Activated CD4-positive, alpha-beta memory T cell treated with anti-CD3 and anti-CD28 coated beads for 36 hours (primary cell): ENCODE measurements around the gene FERMT2. TPM values are rescaled to one million over a fixed set of nuclear protein-coding genes. Genes with fewer than 3 reads are reported as not detected.

Experiments
- CTCF ChIA-PET: fragments of 350-600 bp; sonication (Branson Sonifier 250); formaldehyde crosslinking; loops from one replicate; lab custom pipeline; 2021; ENCODE audit warnings: antibody characterized with exemption, inconsistent platforms; lab: Charles Lee
- POLR2A ChIA-PET: fragments of 350-600 bp; sonication (Branson Sonifier 250); formaldehyde crosslinking; loops from one replicate; lab custom pipeline; 2021; ENCODE audit warnings: antibody characterized with exemption; lab: Charles Lee
- DNase-seq: peaks from one replicate; pipeline ENCODE4 v3.0.0-alpha.2; 2020
- H3K27ac Mint-ChIP-seq: one replicate; pipeline ENCODE4 v1.8.0; 2021; ENCODE audit warnings: mixed read lengths
- H3K27me3 Mint-ChIP-seq: one replicate; pipeline ENCODE4 v1.8.0; 2021; ENCODE audit warnings: mixed read lengths
- H3K36me3 Mint-ChIP-seq: one replicate; pipeline ENCODE4 v1.8.0; 2021; ENCODE audit warnings: mixed read lengths
- H3K4me1 Mint-ChIP-seq: one replicate; pipeline ENCODE4 v1.8.0; 2021; ENCODE audit warnings: low read depth, mixed read lengths
- H3K4me3 Mint-ChIP-seq: one replicate; pipeline ENCODE4 v1.8.0; 2021; ENCODE audit warnings: mild to moderate bottlenecking, mixed read lengths
- H3K9me3 Mint-ChIP-seq: one replicate; pipeline ENCODE4 v1.8.0; 2021; ENCODE audit warnings: mixed read lengths
- intact Hi-C: fragments of 100-400 bp; cut with micrococcal nuclease; formaldehyde crosslinking; loops from one replicate; pipeline ENCODE4 v1.15.1; 2023
- total RNA-seq, 2 experiments: library from RNA; stranded (reverse); gene quantifications; one replicate each; pipeline ENCODE4 v1.2.3, GENCODE V29; 2021

Gene FERMT2
- total RNA-seq, 2 experiments from 2014 or later, result 3.8 to 5.3 TPM

GRCh38 chr14:52891800-52892199, 59.0 kb downstream of the FERMT2 start:
- no peak for DNase-seq
- POLR2A ChIA-PET, result no interaction called here
- intact Hi-C loops, result no loop called here
- Mint-ChIP-seq H3K36me3 (no peaks in the 10 kb centered on the region), H3K9me3 (no peaks in the 10 kb centered on the region), H3K27me3 (no peaks in the 10 kb centered on the region), H3K4me1 (peaks cover 8% of the 10 kb centered on the region), H3K4me3 (no peak overlapping the region), H3K27ac (no peak overlapping the region)
- CTCF ChIA-PET, result no interaction called here

GRCh38 chr14:52888839-52889838, 61.7 kb downstream of the FERMT2 start:
- Mint-ChIP-seq H3K4me3 (no peak overlapping the region), H3K36me3 (no peaks in the 10 kb centered on the region), H3K27ac (no peak overlapping the region), H3K4me1 (no peaks in the 10 kb centered on the region), H3K9me3 (no peaks in the 10 kb centered on the region), H3K27me3 (no peaks in the 10 kb centered on the region)
- ChIA-PET POLR2A (no interaction called here), CTCF (interaction anchor here (0.6 to 1.9 kb wide), 3 partner anchors 72 to 1459 kb away, joined by 3 to 4 read pairs (median 3); no protein-coding TSS in a partner anchor)
- no peak for DNase-seq
- intact Hi-C loops, result no loop called here

GRCh38 chr14:52888159-52888558, 62.7 kb downstream of the FERMT2 start:
- ChIA-PET CTCF (interaction anchor here (0.6 to 1.9 kb wide), 2 partner anchors 73 to 602 kb away, joined by 3 to 4 read pairs; no protein-coding TSS in a partner anchor), POLR2A (no interaction called here)
- no peak for DNase-seq
- Mint-ChIP-seq H3K4me3 (no peak overlapping the region), H3K36me3 (no peaks in the 10 kb centered on the region), H3K9me3 (no peaks in the 10 kb centered on the region), H3K4me1 (no peaks in the 10 kb centered on the region), H3K27ac (no peak overlapping the region), H3K27me3 (no peaks in the 10 kb centered on the region)
- intact Hi-C loops, result no loop called here

GRCh38 chr14:52885230-52885629, 65.6 kb downstream of the FERMT2 start:
- intact Hi-C loops, result no loop called here
- Mint-ChIP-seq H3K36me3 (no peaks in the 10 kb centered on the region), H3K9me3 (no peaks in the 10 kb centered on the region), H3K27ac (no peak overlapping the region), H3K4me3 (no peak overlapping the region), H3K4me1 (no peaks in the 10 kb centered on the region), H3K27me3 (no peaks in the 10 kb centered on the region)
- no peak for DNase-seq
- ChIA-PET POLR2A (no interaction called here), CTCF (no interaction called here)

DNA sequence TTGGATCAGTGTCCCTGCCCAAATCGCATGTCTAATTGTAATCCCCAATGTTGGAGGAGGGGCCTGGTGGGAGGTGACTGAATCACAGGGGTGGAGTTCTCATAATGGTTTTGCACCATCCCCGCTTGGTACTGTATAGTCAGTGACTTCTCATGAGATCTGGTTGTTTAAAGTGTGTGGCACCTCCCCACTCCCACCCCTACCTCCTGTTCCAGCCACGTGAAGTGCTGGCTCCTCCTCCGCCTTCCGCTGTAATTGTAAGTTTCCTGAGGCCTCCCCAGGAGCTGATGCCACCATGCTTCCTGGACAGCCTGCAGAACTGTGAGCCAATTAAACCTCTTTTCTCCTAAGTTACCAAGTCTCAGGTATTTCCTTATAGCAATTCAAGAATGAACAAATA, 67.2 kb downstream of the FERMT2 start:
- no peak overlapping the region for H3K4me3 Mint-ChIP-seq
- no peaks in the 10 kb centered on the region for H3K27me3 Mint-ChIP-seq
- H3K36me3 Mint-ChIP-seq, result no peaks in the 10 kb centered on the region
- intact Hi-C loops, result no loop called here
- ChIA-PET CTCF (no interaction called here), POLR2A (no interaction called here)
- no peaks in the 10 kb centered on the region for H3K4me1 Mint-ChIP-seq
- H3K9me3 Mint-ChIP-seq, result no peaks in the 10 kb centered on the region
- DNase-seq, result no peak
- H3K27ac Mint-ChIP-seq, result no peak overlapping the region

DNA sequence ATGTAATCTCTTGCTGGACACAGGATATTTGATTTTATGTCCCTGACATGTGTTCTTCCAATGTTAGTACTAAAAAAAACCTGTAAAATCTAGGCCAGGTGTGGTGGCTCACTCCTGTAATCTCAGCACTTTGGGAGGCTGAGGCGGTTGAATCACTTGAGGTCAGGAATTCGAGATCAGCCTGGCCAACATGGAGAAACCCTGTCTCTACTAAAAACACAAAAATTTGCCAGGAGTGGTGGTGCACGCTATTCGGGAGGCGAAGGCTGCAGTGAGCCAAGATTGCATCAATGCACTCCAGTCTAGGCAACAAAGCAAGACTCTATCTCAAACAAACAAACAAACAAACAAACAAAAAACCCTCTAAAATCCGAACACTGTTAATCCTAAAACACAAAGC, 68.0 kb downstream of the FERMT2 start:
- CTCF ChIA-PET, result interaction anchor here (0.6 kb wide), 1 partner anchor 13 kb away, joined by 3 read pairs; no protein-coding TSS in a partner anchor
- Mint-ChIP-seq H3K9me3 (no peaks in the 10 kb centered on the region), H3K27ac (no peak overlapping the region), H3K36me3 (no peaks in the 10 kb centered on the region), H3K4me3 (no peak overlapping the region), H3K27me3 (no peaks in the 10 kb centered on the region), H3K4me1 (no peaks in the 10 kb centered on the region)
- intact Hi-C loops, result no loop called here
- DNase-seq, result no peak
- POLR2A ChIA-PET, result no interaction called here

- H3K9me3 Mint-ChIP-seq, result no peaks in the 10 kb centered on the region
- CTCF ChIA-PET, result no interaction called here
- no peak overlapping the region for H3K4me3 Mint-ChIP-seq
- H3K27ac Mint-ChIP-seq, result no peak overlapping the region
- no peaks in the 10 kb centered on the region for H3K27me3 Mint-ChIP-seq
- no peaks in the 10 kb centered on the region for H3K4me1 Mint-ChIP-seq
- no peaks in the 10 kb centered on the region for H3K36me3 Mint-ChIP-seq
- DNase-seq, result no peak
- intact Hi-C loops, result no loop called here
- POLR2A ChIA-PET, result no interaction called here
These were observed 70.9 kb downstream of the FERMT2 start for GRCh38 chr14:52879958-52880357.

DNA sequence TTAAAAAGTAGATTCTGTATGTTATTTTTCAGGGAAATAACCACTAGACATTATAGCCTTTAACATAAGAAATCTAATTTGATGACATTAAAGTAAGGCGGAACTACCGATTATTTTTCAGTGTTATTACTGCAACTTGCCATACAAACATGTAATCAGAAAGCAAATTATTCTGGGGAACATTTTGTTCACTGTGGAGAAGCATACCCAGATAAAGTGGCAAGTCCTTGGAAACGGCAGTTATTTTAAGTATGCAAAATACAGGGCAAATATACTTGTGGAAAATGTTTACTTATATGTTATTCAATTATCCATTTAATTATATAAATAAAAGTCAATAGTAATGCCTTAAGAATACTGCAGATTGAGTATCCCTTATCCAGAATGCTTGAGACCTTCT, 71.9 kb downstream of the FERMT2 start:
- ChIA-PET POLR2A (no interaction called here), CTCF (no interaction called here)
- Mint-ChIP-seq H3K4me3 (no peak overlapping the region), H3K27ac (no peak overlapping the region), H3K9me3 (no peaks in the 10 kb centered on the region), H3K27me3 (no peaks in the 10 kb centered on the region), H3K4me1 (no peaks in the 10 kb centered on the region), H3K36me3 (no peaks in the 10 kb centered on the region)
- intact Hi-C loops, result no loop called here
- DNase-seq, result no peak

DNA sequence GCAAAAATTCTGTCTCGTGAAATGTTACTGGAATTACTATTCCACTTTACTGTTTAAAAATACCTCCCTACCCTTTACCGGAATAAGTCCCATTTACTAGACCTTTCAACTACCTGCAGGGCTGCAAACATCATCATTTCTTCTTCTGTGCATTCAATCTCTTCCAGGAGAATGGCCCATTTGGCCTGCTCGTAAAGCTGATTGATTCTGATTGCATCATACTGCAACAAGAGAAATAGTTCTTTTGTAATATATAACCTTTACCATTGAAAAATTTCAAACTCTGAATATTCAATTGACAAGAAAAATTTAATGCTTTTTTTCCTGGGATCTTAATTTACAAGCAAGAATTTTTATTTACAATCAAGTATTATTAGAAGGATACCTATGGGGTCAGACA, 72.4 kb downstream of the FERMT2 start:
- Mint-ChIP-seq H3K27ac (no peak overlapping the region), H3K4me3 (no peak overlapping the region), H3K27me3 (no peaks in the 10 kb centered on the region), H3K4me1 (no peaks in the 10 kb centered on the region), H3K9me3 (no peaks in the 10 kb centered on the region), H3K36me3 (no peaks in the 10 kb centered on the region)
- POLR2A ChIA-PET, result no interaction called here
- DNase-seq, result no peak
- CTCF ChIA-PET, result no interaction called here
- intact Hi-C loops, result no loop called here

DNA sequence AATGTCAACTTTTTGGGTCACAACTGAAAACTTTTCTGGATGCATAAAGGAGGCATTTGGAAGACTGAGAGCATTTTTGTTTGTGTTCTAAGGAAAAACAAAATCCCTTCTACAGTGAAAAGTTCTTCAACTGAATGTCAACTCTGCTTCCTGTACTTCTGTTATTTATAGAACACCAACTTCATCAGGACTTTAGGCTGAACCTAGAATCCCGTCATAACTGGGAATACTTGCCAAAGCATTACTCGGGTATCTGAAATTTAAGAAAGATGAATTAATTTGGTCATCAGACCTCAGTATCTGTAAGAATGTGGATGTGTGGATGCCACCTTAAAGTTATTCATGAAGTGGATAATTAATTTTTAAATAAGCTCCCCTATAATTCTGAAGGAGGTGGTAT, 73.2 kb downstream of the FERMT2 start:
- Mint-ChIP-seq H3K9me3 (no peaks in the 10 kb centered on the region), H3K4me1 (no peaks in the 10 kb centered on the region), H3K27ac (no peak overlapping the region), H3K4me3 (no peak overlapping the region), H3K36me3 (no peaks in the 10 kb centered on the region), H3K27me3 (no peaks in the 10 kb centered on the region)
- DNase-seq, result no peak
- intact Hi-C loops, result no loop called here
- CTCF ChIA-PET, result no interaction called here
- POLR2A ChIA-PET, result no interaction called here

DNA sequence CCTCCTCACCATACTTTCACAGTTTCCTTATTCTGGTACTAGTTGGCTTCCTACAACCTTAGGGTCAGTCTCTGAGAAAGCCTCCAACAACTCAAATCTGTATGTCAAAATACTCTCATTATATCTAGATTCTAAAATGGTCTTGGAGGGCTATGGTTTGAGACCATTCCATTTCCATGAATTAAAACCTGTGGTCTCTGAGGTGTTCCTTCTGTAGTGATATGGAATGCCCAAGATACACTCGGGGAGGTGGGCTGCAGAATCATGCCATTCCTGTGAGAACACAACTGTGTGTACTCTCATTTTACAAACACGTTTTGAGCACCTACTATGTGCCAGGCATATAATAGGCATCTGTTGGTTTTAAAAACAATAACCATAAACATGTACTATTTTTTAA, 74.0 kb downstream of the FERMT2 start:
- ChIA-PET POLR2A (no interaction called here), CTCF (no interaction called here)
- DNase-seq, result no peak
- Mint-ChIP-seq H3K27me3 (no peaks in the 10 kb centered on the region), H3K36me3 (no peaks in the 10 kb centered on the region), H3K4me1 (no peaks in the 10 kb centered on the region), H3K27ac (no peak overlapping the region), H3K4me3 (no peak overlapping the region), H3K9me3 (no peaks in the 10 kb centered on the region)
- intact Hi-C loops, result no loop called here

DNA sequence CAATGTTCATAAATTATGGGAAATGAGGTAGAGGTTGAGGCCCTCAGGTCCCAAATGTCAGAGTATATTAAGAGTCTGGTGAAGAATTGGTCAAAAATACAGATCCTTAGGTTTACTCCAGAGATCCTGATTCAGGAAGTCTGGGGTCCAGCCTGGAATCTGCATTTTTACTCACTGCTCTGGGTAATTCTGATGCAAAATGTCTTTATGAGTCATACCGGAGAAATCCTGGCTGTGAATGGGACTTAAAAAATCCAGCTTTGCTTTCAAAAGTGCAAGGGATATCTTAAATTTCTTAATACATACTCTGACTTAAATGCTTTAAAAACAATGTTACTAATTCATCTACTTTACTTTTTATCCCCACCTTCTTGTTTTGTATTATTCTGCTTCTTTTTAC, 74.5 kb downstream of the FERMT2 start:
- intact Hi-C loops, result no loop called here
- no peaks in the 10 kb centered on the region for H3K4me1 Mint-ChIP-seq
- no peaks in the 10 kb centered on the region for H3K9me3 Mint-ChIP-seq

GRCh38 chr14:52875707-52876106, 75.1 kb downstream of the FERMT2 start:
- no peaks in the 10 kb centered on the region for H3K9me3 Mint-ChIP-seq
- H3K36me3 Mint-ChIP-seq, result no peaks in the 10 kb centered on the region
- H3K4me1 Mint-ChIP-seq, result no peaks in the 10 kb centered on the region
- H3K27ac Mint-ChIP-seq, result no peak overlapping the region
- ChIA-PET POLR2A (no interaction called here), CTCF (no interaction called here)
- H3K27me3 Mint-ChIP-seq, result no peaks in the 10 kb centered on the region
- intact Hi-C loops, result no loop called here
- DNase-seq, result no peak
- no peak overlapping the region for H3K4me3 Mint-ChIP-seq

More for the DNA sequence above, 74.5 kb downstream of the FERMT2 start:
- ChIA-PET POLR2A (no interaction called here), CTCF (no interaction called here)
- H3K4me3 Mint-ChIP-seq, result no peak overlapping the region
- DNase-seq, result no peak
- no peak overlapping the region for H3K27ac Mint-ChIP-seq
- no peaks in the 10 kb centered on the region for H3K36me3 Mint-ChIP-seq
- H3K27me3 Mint-ChIP-seq, result no peaks in the 10 kb centered on the region
